ENCODE results near the gene SOHLH1. TPM values are rescaled to one million over a fixed set of nuclear protein-coding genes. Genes with fewer than 3 reads are reported as not detected.

The SOHLH1 gene
- total RNA-seq, 1 experiment from 2014 or later: not detected

DNA sequence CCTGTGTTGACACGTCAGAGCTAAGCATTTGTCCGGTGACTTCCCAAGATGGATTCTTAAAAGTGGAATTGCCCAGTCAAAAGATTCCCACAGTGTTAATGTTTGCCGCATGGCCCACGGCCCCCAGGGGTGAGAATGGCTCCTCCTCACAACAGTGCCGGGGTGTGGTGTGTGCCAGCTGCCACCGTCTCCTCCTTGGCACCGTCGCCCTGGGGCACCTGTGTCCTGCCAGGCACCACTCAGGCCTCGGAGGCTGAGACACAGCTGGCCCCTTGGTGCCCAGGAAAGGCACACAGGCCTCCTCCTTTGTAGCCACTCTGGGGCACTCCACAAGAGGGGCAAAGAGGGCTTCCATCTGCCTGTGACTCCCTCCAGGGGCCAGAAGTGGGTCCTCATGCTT is 7.0 kb upstream of the SOHLH1 start:
- TF ChIP-seq, protein P1, sequence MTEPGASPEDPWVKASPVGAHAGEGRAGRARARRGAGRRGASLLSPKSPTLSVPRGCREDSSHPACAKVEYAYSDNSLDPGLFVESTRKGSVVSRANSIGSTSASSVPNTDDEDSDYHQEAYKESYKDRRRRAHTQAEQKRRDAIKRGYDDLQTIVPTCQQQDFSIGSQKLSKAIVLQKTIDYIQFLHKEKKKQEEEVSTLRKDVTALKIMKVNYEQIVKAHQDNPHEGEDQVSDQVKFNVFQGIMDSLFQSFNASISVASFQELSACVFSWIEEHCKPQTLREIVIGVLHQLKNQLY (CRISPR knock-in tag; IDR thresholded peaks at IDR 0.05): no peak
- TF ChIP-seq MYBL2 (CRISPR knock-in tag; IDR thresholded peaks at IDR 0.05) (no peak), ZBTB21 (CRISPR knock-in tag; IDR thresholded peaks at IDR 0.05; ENCODE audit: borderline replicate concordance) (no peak), SMAD4 (CRISPR knock-in tag; IDR thresholded peaks at IDR 0.05) (no peak), TEAD1 (CRISPR knock-in tag; IDR thresholded peaks at IDR 0.05) (no peak), NFYB (CRISPR knock-in tag; conservative IDR thresholded peaks at IDR 0.05; ENCODE audit: low read depth) (no peak)
- TF ChIP-seq, protein P2, sequence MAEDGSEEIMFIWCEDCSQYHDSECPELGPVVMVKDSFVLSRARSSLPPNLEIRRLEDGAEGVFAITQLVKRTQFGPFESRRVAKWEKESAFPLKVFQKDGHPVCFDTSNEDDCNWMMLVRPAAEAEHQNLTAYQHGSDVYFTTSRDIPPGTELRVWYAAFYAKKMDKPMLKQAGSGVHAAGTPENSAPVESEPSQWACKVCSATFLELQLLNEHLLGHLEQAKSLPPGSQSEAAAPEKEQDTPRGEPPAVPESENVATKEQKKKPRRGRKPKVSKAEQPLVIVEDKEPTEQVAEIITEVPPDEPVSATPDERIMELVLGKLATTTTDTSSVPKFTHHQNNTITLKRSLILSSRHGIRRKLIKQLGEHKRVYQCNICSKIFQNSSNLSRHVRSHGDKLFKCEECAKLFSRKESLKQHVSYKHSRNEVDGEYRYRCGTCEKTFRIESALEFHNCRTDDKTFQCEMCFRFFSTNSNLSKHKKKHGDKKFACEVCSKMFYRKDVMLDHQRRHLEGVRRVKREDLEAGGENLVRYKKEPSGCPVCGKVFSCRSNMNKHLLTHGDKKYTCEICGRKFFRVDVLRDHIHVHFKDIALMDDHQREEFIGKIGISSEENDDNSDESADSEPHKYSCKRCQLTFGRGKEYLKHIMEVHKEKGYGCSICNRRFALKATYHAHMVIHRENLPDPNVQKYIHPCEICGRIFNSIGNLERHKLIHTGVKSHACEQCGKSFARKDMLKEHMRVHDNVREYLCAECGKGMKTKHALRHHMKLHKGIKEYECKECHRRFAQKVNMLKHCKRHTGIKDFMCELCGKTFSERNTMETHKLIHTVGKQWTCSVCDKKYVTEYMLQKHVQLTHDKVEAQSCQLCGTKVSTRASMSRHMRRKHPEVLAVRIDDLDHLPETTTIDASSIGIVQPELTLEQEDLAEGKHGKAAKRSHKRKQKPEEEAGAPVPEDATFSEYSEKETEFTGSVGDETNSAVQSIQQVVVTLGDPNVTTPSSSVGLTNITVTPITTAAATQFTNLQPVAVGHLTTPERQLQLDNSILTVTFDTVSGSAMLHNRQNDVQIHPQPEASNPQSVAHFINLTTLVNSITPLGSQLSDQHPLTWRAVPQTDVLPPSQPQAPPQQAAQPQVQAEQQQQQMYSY (CRISPR knock-in tag; IDR thresholded peaks at IDR 0.05): no peak
- Mint-ChIP-seq H3K4me3 (no peak overlapping the region), H3K27ac (no peak overlapping the region), H3K36me3 (no peaks in the 10 kb centered on the region), H3K4me1 (peaks cover 2% of the 10 kb centered on the region; the same call in 1 of the 2 replicates), H3K9me3 (no peaks in the 10 kb centered on the region), H3K27me3 (ENCODE audit: low read depth) (no peaks in the 10 kb centered on the region; the same call in 1 of the 2 replicates)
- DNase-seq (ENCODE audit: low spot score) (no peak), ATAC-seq (no peak)
- CTCF ChIA-PET: no interaction called here
- POLR2A ChIA-PET: no interaction called here

DNA sequence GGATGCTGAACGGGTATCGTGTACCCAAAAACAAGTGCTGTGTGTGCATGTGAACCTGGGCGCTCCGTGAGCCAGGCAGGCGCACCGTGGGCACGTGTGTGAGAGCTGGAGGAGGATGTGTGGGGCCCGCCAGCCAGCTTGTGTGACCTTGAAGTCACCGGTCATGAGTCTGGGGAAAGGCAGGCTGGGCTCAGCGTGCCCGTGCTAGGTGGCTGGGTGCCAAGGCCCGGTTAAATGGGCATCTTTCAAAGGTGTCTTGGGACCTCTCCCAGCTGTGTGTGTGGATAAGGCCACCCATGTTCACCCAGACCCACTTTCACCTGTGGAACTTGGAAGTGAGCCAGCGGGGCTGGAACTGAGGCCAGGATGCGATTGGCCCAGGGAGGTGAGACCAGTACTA is 6.1 kb upstream of the SOHLH1 start:
- H3K4me3 Mint-ChIP-seq: no peak overlapping the region
- ATAC-seq (no peak), DNase-seq (ENCODE audit: low spot score) (no peak)
- no peaks in the 10 kb centered on the region; the same call in 1 of the 2 replicates for H3K27me3 Mint-ChIP-seq (ENCODE audit: low read depth)
- H3K36me3 Mint-ChIP-seq: no peaks in the 10 kb centered on the region
- CTCF ChIA-PET: interaction anchor here (0.8 kb wide), 1 partner anchor 34 kb away, joined by 3 read pairs; no protein-coding TSS in a partner anchor
- no peaks in the 10 kb centered on the region for H3K9me3 Mint-ChIP-seq
- H3K4me1 Mint-ChIP-seq: peaks cover 2% of the 10 kb centered on the region; the same call in 1 of the 2 replicates
- POLR2A ChIA-PET: no interaction called here
- no peak overlapping the region for H3K27ac Mint-ChIP-seq
- TF ChIP-seq, protein P3, sequence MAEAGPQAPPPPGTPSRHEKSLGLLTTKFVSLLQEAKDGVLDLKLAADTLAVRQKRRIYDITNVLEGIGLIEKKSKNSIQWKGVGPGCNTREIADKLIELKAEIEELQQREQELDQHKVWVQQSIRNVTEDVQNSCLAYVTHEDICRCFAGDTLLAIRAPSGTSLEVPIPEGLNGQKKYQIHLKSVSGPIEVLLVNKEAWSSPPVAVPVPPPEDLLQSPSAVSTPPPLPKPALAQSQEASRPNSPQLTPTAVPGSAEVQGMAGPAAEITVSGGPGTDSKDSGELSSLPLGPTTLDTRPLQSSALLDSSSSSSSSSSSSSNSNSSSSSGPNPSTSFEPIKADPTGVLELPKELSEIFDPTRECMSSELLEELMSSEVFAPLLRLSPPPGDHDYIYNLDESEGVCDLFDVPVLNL (CRISPR knock-in tag; IDR thresholded peaks at IDR 0.05; ENCODE audit: borderline replicate concordance, low read depth): no peak
- TF ChIP-seq GABPB1 (CRISPR knock-in tag; IDR thresholded peaks at IDR 0.05): no peak
- no peak for TF ChIP-seq CREM (CRISPR knock-in tag; IDR thresholded peaks at IDR 0.05)
- no peak for TF ChIP-seq CREB1 (CRISPR knock-in tag; IDR thresholded peaks at IDR 0.05)
- no peak for TF ChIP-seq SMAD3 (CRISPR knock-in tag; IDR thresholded peaks at IDR 0.05; ENCODE audit: borderline replicate concordance)
- no peak for TF ChIP-seq ZNF416 (CRISPR knock-in tag; IDR thresholded peaks at IDR 0.05)
- TF ChIP-seq, protein P4, sequence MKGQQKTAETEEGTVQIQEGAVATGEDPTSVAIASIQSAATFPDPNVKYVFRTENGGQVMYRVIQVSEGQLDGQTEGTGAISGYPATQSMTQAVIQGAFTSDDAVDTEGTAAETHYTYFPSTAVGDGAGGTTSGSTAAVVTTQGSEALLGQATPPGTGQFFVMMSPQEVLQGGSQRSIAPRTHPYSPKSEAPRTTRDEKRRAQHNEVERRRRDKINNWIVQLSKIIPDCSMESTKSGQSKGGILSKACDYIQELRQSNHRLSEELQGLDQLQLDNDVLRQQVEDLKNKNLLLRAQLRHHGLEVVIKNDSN (CRISPR knock-in tag; IDR thresholded peaks at IDR 0.05): no peak
- TF ChIP-seq, protein P5, sequence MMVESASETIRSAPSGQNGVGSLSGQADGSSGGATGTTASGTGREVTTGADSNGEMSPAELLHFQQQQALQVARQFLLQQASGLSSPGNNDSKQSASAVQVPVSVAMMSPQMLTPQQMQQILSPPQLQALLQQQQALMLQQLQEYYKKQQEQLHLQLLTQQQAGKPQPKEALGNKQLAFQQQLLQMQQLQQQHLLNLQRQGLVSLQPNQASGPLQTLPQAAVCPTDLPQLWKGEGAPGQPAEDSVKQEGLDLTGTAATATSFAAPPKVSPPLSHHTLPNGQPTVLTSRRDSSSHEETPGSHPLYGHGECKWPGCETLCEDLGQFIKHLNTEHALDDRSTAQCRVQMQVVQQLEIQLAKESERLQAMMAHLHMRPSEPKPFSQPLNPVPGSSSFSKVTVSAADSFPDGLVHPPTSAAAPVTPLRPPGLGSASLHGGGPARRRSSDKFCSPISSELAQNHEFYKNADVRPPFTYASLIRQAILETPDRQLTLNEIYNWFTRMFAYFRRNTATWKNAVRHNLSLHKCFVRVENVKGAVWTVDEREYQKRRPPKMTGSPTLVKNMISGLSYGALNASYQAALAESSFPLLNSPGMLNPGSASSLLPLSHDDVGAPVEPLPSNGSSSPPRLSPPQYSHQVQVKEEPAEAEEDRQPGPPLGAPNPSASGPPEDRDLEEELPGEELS (CRISPR knock-in tag; IDR thresholded peaks at IDR 0.05): no peak
- TF ChIP-seq, protein P6, sequence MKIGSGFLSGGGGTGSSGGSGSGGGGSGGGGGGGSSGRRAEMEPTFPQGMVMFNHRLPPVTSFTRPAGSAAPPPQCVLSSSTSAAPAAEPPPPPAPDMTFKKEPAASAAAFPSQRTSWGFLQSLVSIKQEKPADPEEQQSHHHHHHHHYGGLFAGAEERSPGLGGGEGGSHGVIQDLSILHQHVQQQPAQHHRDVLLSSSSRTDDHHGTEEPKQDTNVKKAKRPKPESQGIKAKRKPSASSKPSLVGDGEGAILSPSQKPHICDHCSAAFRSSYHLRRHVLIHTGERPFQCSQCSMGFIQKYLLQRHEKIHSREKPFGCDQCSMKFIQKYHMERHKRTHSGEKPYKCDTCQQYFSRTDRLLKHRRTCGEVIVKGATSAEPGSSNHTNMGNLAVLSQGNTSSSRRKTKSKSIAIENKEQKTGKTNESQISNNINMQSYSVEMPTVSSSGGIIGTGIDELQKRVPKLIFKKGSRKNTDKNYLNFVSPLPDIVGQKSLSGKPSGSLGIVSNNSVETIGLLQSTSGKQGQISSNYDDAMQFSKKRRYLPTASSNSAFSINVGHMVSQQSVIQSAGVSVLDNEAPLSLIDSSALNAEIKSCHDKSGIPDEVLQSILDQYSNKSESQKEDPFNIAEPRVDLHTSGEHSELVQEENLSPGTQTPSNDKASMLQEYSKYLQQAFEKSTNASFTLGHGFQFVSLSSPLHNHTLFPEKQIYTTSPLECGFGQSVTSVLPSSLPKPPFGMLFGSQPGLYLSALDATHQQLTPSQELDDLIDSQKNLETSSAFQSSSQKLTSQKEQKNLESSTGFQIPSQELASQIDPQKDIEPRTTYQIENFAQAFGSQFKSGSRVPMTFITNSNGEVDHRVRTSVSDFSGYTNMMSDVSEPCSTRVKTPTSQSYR (CRISPR knock-in tag; IDR thresholded peaks at IDR 0.05): no peak
- no peak for TF ChIP-seq ELF4 (CRISPR knock-in tag; IDR thresholded peaks at IDR 0.05; ENCODE audit: low read depth)

Data from WTC11 (cell line).